ENCODE data around the gene CTDP1.

Gene CTDP1

DNA sequence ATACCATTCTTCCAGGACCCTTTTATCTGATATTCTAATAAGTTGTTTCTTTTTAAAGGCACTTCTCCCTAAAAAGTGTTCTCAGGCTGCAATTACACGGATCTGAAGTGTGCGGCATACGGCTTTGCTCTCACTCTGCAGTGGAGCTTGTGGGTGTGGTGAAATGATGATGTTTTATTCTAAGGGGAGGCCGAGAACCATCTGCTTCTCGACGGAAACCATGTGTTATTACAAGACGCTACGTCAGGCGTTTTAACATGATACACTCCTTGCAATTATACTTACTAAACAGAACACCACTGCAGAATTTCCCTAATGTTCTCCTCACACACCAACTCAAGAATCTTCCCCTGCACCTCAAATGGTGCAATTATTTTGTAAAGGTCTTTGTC is 34.9 kb upstream of the CTDP1 start:
- DNase-seq (ENCODE audit: low read depth): peak; percentile 30

DNA sequence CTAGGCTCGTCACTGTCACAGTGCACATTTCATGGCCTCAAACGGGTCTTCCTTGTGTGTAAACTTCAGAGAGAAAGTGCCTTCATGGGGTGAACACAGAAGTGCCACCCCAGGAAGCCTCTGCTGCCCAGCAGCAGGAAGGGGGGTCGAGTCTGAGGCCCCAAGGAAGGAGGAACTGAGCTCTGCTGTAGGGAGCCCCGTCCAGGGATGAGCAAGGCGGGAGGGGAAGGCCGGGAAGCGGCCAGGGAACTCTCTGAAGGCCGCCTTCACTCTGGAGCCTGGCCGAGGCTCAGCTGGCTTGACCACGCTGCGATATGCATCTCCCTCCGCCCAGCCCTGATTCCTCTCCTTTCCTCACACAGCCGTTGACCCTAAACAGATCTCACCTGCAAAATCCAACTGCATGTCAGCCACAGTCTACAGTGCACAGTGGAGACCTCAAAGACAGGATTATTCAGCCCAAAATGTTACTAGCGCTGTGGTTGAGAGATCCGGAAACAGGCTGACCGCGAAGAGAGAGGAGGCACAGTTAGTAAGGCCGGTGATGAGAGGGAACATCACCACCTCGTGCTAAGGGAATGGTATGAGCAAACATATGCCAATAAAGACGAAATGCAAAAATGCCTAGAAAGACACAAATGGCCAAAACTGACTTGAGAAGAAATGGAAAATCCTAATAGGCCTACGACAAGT is 34.2 kb upstream of the CTDP1 start:
- DNase-seq (ENCODE audit: low read depth): no peak

DNA sequence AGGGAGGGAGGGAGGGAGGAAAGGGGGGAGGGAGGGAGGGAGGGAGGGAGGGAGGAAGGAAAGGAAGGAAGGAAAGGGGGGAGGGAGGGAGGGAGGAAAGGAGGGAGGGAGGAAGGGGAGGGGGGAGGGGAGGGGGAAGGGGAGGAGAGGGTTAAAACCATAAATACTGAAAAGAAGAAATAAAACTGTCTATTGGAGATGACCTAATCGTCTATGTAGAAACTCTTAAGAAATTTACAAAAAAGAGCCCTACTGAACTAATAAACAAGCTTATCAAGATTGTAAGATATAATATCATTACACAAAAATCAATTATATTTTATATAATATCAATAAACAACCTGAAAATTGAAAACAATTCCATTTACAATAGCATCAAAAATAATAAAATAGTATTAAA is 32.3 kb upstream of the CTDP1 start:
- no peak for DNase-seq (ENCODE audit: low read depth)

DNA sequence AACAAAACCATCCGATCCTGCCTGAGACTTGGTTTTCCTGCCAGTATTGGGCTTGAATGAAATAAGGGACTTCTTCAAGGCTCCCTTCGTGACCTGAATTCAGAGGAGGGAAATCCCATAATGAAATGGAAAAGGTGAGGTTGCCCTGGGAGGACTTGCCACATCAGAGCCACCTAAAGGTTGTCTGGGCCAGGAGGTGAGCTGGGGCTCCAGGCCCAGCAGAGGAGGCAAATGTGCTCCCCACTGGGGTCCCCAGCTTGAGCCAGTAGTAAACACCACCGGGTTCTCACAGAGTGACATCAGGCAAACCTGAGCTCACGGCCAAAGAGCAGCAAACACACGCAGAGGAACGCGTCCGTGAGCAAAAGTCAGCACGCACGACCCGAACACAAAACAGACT is 28.6 kb upstream of the CTDP1 start:
- no peak for DNase-seq (ENCODE audit: low read depth)

DNA sequence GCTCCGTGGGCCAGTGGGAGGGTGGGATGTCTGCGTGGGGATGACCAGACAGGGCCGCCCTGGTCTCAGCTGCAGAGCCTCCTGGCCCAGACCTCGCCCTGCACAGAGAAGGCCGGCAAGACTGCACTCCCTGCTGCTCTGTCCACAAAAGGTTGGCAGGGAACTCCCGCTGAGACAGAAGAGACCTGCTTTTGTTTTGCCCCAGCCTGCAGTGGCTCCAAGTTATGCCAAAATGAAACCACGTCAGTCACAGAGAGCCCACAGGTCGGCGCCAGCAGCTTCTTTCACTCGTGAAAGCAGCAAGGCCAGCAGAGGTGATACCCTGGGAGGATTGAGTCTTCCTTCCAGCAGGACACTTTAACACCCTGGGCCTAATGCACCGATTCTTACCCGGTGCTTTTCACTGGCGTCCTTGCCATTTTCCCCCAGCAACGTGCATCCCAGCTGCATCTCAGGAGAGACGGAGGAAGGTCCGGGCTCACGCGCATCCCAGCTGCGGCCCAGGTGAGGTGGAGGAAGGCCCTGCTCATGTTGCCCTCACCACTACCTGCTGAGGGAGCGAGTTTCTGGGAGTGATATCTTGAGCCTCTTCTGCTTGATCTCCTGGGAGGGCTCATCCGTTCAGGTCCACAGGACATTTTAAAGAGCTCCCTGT is 22.1 kb upstream of the CTDP1 start:
- no peak for DNase-seq (ENCODE audit: low read depth)

DNA sequence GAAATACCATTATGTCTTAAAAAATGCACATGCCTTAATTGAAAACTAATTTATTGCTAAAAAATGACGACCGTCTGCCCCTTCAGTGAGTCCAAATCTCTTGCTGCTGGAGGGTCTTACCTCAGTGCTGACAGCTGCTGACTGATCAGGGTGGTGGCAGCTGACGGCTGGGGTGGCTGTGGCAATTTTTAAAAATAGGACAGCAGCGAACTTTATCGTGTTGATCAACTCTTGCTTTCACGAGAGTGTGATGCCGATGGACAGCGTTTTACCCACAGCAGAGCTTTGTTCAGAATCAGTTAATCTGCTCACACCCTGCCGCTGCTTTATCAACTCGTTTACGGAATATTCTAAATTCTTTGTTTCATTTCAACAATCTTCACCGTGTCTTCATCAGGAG is 21.2 kb upstream of the CTDP1 start:
- no peak for DNase-seq (ENCODE audit: low read depth)

DNA sequence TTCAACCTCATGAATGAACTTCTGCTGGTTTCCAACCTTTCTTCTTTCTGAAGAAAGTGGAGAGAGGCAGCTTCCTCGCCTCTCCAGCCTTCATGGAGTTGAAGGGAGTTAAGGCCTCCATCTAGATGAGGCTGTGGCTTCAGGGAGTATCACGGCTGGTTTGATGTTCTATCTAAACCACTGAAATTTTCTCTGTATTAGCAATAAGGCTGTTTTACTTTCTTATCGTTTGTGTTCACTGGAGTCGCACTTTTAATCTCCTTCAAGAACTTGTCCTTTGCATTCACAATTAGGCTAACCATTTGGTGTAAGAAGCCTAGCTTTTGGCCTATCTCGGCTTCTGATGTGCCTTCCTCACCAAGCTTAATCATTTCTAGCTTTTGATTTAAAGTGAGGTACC is 19.9 kb upstream of the CTDP1 start:
- no peak for DNase-seq (ENCODE audit: low read depth)

DNA sequence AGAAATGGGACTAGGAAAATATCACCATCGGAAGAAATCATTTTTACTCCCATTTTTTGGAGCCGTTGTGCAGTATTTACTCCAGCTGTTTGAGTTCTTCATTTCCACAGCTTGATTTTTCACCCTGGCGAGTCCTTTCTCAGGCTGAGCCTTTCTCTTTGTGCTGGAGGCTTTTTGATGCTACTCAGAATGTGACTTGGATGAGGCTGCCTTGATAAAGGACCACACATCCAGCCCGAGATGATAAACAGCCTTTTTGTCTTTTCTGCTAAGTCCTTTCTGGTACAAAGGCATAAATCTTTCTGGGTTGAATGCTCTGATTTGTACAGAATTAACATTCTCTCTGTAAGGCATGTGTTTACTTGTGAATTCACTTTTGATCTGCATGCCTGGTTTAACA is 17.6 kb upstream of the CTDP1 start:
- DNase-seq (ENCODE audit: low read depth): no peak

DNA sequence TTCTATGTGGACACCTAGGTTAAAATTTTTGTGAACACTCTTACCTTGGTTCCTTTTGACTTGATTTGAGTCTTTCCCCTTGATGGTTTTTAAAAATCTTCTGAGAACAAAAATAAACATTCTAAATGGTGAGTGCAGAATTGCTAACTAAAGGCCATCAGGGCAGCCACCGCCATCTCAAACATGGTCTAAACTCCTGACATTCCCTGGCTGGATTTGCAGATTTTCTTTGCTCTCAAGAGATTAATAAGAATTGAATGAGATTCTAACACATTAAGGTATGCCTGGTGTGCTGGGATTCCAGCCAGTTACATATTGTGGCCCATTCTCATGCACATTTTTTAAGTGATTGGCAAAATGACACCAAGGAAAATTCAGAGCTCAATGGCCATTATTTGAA is 17.2 kb upstream of the CTDP1 start:
- no peak for DNase-seq (ENCODE audit: low read depth)

DNA sequence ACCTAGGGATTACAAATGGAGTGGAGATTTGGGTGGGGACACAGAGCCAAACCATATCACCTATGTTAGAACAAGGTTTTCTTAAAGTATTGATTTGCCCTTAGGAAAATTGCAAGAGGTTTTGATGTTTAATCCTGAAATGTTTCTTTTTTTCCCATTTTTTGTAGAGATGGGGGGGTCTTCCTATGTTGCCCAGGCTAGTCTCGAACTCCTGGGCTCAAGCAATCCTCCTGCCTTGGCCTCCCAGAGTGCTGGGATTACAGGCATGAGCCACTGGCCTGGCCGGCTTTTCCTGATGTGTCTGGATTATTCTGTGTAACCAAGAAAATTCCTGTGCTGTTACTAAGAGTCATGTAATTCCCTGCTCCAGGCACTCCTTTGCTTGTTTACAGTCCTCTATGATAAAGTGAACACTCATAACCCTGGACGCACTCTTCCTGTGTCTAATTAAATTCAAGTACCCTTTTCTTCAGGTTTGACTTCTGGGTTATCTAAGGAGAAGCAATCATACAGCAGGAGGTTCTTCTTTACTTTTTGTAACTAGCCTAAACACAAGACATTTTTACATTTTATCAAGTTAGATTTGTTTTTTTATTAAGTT is 15.0 kb upstream of the CTDP1 start:
- DNase-seq (ENCODE audit: low read depth): peak; percentile 81

DNA sequence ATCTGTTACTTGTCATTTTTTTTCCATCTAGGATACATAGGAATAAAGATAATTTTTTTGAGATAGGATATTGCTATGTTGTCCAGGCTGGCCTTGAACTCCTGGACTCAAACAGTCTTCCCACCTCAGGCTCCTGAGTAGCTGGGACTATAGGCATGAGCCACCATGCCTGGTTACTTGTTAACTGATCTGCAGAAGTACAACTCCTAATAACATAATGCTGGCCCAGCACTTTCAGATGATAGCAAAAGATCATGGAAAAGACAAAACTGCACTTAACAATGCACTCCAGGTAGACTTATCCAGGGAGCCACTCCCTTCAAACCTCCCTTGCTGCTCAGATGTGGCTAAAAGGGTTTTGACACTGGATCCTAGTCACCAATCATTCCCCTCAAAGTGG is 11.4 kb upstream of the CTDP1 start:
- no peak for DNase-seq (ENCODE audit: low read depth)

DNA sequence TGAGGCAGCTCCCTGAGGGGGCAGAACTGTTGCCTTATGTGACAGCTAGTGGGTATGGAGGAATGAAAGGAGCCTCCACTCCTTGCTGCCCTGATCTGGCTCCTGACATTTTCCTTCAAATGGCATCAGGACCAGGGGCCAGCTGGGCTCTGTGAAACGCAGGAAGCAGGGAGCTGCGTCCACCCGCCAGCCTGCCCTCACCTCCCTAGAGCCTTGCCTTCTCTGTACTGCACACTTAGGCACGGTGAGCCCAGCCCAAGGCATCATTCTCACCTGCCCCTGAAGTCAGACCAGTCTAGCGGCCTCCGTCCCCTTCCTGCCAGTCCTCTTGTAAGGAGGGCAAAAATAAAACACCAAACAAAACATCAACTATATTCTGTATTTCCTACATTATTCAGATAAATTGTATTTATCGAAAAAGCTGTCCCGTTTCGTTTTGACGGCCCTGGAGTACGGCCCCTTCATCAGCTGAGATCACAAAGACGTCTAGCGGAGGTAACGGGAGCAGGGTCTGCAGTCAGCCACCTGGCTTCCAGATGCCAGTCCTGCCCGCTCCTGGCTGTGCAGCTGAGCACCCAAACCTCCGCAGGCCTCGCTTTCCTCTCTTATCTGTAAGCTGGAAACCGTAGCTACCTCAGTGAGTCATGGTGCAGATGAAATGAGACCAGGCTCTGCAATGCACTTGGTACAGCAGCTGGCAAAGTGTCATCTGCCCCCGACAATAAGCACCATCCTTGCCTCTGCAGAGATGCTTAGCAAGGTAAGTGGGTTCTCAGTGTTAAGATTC is 6.9 kb upstream of the CTDP1 start:
- DNase-seq (ENCODE audit: low read depth): no peak

DNA sequence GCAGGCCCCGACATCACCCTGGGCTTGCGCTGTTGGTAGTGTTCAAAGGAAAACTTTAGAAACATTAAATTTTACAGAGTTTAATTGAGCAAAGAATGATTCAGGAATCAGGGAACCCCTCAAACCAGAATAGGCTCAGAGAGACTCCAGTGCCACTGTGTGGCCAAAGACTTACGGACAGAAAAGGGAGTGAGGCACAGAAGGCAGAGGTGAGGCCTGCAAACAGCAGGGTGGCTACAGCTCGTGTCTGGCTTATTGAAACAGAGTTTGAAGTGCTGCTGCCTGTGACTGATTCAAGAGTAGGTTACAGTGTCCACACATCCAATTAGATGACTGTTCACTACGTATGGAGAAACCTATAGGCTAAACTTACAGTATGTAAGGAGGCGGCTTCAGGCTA is 2.4 kb upstream of the CTDP1 start:
- no peak for DNase-seq (ENCODE audit: low read depth)

DNA sequence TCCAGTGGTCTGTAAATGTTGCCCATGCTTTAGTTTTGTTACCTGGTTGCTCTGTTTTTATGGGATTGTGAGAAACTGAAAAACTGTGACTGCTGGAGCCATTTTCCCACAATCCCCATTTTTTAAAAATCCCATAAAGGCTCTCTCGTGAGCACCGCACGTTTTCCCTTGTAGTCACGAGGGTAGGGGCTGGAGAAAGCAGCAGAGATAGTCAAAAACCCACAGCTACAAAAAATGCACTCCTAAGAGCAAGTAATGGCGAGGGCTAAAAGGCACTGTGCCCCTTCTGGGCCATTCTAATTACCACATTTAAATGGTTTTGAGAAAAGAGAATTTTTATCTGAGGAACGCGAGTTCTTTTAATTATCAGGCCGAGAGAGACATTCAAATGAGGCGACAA is 1.8 kb upstream of the CTDP1 start:
- DNase-seq (ENCODE audit: low read depth): no peak

DNA sequence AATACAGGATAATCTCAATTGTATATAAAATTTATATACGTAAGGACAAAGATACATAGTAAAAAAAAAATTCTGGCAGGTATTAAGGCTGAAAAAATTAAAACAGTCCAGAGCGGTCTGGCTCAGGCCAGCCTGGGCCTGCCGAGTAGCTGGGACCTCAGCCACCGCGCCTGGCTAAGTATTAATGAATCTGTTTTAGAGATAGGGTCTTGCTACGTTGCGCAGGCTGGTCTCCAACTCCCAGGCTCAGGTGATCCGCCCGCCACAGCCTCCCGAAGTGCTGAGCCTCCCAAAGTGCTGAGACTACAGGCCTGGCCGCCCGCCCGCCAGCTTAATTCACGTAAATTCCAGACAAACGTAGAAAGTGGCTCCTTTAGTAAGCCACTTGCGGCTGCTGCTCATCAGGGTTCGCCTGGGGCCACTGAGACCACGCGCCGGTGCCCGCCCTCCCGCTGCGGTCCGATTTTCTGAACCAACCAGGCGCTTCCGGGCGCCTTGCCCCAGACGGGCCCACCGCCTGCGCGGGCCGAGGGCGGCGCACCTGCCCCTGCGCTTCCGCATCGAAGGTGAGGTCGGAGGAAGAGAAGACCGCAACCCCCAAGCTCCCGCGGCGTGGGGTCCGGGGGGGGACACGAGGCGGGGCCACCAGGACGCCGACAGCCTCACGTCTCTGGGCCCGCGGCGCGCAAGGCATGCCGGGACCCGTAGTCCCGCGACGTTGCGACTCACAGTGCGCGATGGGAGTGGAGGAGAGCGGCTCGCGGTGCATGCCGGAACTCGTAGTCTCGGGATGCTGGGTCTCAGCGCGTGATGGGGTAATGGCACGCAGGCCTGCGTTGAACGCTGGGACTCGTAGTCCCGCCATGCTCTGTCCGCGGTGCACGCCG is 695 bp upstream of the CTDP1 start:
- peak; percentile 99 for DNase-seq (ENCODE audit: low read depth)

DNA sequence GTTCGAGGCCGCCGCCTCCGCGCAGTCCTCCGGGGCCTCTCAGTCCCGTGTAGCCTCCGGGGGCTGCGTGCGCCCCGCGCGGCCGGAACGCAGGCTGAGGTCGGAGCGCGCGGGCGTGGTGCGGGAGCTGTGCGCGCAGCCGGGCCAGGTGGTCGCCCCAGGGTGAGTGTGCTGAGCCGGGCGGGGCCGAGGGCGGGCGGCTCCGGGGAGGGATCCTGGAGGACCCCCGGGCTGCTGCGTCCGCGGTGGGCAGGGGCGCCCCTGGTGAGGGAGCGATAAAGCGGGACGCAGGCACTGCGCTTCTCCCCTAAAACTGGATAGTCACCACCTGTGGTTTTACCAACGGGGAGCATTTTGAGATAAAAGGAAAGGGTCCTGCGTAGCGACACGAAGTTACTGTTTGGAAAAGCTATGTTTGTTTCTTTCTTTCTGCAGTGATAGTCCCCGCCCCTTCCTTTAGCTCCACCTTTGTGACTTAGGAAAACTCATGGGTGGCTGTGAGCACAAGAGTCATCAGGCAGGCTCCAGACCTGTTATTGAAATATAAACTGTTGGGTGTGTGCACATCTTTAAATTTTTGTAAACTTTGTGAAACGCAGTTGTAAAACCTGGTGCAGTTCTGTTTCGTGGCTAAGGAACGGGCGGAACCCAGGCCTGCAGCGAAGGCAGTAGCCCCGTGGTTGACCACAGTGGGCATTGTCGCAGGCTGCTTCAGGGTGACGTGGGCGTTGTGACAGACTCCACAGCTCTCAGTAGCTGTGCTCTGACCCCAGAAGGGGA is 687 bp downstream of the CTDP1 start:
- DNase-seq (ENCODE audit: low read depth): peak; percentile 58

DNA sequence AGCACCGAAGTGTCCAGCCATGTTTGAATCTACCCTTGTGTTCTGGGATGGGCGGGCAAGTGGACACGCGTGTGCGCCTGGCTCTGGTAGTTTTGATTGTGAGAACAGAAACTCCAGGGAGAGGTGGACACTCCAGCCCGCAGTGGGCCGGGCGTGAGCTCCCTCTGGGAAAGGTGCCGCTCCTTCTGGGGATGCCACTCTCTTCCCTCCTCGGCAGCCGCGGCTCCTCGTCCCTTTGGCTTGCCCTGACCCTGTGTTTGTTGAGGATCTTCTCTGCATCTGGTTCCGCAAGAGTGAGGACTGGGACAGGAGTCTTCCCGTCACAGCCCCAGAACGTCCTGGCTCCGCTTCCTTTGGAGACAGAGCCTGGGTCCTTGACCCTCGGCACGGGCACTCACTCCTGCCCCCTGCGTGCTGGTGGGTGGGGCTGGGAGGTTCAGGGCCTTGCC is 1.3 kb downstream of the CTDP1 start:
- DNase-seq (ENCODE audit: low read depth): no peak

DNA sequence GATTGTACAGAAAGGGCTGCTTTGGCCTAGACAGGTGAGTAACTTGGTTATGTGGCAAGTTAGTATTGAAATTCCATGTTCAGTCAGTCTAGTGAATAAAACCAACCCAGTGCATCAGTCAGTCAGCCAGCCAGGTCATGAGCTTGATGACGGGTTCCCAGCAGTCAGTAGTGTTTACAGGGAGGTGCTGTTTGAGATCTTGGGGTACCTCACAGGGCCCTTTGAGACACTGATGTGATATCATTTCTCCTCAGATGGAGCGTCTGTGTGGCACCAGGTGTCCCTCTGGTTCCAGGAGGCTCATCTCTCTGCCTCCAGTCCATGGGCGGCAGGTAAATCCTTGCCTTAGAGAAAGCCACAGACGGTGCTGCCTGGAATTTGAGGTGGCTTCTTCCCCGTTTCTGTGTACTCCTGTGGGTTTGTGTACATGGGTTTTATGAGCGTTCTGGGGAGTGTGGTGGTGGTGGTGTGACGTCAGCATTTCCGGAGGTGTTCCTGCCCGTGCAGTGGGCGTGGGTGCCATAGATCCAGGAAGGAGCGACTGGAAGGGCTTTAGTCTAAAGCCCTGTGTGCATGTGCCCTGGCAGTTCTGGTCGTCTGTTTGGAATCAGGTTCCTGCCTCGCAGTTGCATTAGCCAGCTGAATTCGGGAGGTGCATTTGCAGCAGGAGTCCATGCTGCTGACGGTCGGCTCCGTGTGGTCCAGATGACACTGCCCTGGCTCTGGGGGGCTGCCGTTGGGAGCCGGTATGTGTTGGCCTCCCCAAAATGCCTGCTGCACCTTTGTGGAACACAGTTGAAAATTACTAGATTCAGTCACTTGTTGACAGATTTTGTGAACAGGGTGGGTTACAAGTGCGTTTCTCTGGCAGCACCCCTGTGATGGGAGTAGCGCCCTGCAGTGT is 2.1 kb downstream of the CTDP1 start:
- no peak for DNase-seq (ENCODE audit: low read depth)

DNA sequence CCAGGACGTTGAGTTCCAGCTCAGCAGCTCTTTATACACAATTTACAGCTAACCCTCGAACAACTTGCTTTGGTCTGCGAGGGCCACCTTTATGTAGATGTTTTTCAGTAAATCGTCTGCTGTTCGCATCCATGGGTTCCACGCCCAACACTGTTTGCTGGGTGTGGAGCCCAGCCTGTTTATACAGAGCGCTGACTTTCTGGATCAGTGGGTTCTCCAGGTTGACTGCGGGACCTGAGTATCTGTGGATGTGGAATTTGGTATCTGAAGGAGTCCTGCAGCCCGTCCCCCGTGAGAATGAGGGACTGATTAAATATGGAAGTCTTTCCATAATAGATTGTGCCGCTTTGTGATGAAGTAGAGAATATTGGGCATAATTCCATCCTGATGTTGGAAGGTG is 2.9 kb downstream of the CTDP1 start:
- no peak for DNase-seq (ENCODE audit: low read depth)

Measured in EH (cell line).